Tibial nerve (tissue), 4 donors: ENCODE measurements around the gene TRABD2B.

Experiments
- EP300 ChIP-seq, 2 donors: sonication (generic); formaldehyde crosslinking; IDR thresholded peaks; one replicate each; pipeline ENCODE4 v1.6.1; 2017; ENCODE audit warnings: antibody characterized with exemption in 2 of 2, mild to moderate bottlenecking in 1 of 2
- POLR2A ChIP-seq, 2 donors: fragments of 450-650 bp; IDR thresholded peaks; one replicate each; pipeline ENCODE4 v1.6.1; 2017; ENCODE audit warnings: antibody characterized with exemption in 2 of 2, mild to moderate bottlenecking in 2 of 2, moderate library complexity in 2 of 2
- TF ChIP-seq, protein P1 (sequence below), 5 experiments: fragments of 200-600 bp in 3 of 5; fragments of 450-650 bp in 2 of 5; sonication (generic) in 3 of 5; IDR thresholded peaks; one replicate each; pipeline ENCODE4 v1.5.1; 2016 to 2019; ENCODE audit warnings: antibody characterized with exemption in 5 of 5, mild to moderate bottlenecking in 3 of 5, moderate library complexity in 2 of 5

DNA sequence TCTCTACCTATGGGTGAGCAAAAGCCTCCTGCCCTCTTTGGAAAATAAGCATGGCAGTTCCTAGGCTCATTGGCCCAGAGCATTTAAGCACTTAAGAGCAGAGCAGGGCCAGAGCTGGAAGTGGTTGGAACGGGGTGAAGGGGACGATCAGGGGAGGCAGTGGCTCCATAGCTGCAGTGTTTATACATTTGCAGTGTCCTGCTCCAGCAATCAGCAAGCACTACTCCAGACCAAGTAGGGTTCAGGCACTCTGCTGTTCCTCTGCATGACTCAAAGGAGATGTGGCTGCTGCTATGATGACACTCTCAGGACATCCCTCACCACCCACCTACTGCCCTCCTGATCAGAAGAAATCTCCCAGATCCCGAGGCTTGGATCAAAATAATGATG lies 55.0 kb downstream of the TRABD2B start:
- TF ChIP-seq POLR2A (IDR thresholded peaks at IDR 0.05): no peak
- TF ChIP-seq, protein P1, sequence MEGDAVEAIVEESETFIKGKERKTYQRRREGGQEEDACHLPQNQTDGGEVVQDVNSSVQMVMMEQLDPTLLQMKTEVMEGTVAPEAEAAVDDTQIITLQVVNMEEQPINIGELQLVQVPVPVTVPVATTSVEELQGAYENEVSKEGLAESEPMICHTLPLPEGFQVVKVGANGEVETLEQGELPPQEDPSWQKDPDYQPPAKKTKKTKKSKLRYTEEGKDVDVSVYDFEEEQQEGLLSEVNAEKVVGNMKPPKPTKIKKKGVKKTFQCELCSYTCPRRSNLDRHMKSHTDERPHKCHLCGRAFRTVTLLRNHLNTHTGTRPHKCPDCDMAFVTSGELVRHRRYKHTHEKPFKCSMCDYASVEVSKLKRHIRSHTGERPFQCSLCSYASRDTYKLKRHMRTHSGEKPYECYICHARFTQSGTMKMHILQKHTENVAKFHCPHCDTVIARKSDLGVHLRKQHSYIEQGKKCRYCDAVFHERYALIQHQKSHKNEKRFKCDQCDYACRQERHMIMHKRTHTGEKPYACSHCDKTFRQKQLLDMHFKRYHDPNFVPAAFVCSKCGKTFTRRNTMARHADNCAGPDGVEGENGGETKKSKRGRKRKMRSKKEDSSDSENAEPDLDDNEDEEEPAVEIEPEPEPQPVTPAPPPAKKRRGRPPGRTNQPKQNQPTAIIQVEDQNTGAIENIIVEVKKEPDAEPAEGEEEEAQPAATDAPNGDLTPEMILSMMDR (IDR thresholded peaks at IDR 0.05): no peak
- no peak for TF ChIP-seq EP300 (IDR thresholded peaks at IDR 0.05)
